Sigmoid colon (tissue), 7 donors: ENCODE data around the gene LRGUK. TPM values are rescaled to one million over a fixed set of nuclear protein-coding genes. Genes with fewer than 3 reads are reported as not detected.

Source experiments
- DNase-seq: peaks from one replicate; pipeline ENCODE4 v3.0.0-alpha.2; 2019
- H3K27ac ChIP-seq, 4 donors: fragments of 200-600 bp; sonication (generic); one replicate each; pipeline ENCODE4 v1.5.1; 2016 to 2019; ENCODE audit warnings: mild to moderate bottlenecking in 1 of 4
- H3K27me3 ChIP-seq, 3 donors: fragments of 200-600 bp; sonication (generic); one replicate each; pipeline ENCODE4 v1.5.1; 2019; ENCODE audit warnings: mild to moderate bottlenecking in 1 of 3
- H3K36me3 ChIP-seq, 4 donors: fragments of 200-600 bp; sonication (generic); one replicate each; pipeline ENCODE4 v1.5.1; 2016 to 2019
- H3K4me1 ChIP-seq, 4 donors: fragments of 200-600 bp; sonication (generic); one replicate each; pipeline ENCODE4 v1.5.1; 2017 to 2019
- H3K4me3 ChIP-seq, 4 donors: fragments of 200-600 bp; sonication (generic); one replicate each; pipeline ENCODE4 v1.5.1; 2017 to 2019; ENCODE audit warnings: mild to moderate bottlenecking in 2 of 4, moderate library complexity in 1 of 4
- H3K9me3 ChIP-seq, 4 donors: fragments of 200-600 bp in 3 of 4; sonication (generic) in 3 of 4; one replicate each; pipeline versions ENCODE4 v1.5.1 to v1.6.1; 2013 to 2019
- EP300 ChIP-seq, 4 donors: sonication (generic); formaldehyde crosslinking; IDR thresholded peaks; one replicate each; pipeline ENCODE4 v1.6.1; 2017; ENCODE audit warnings: antibody characterized with exemption in 4 of 4
- POLR2A ChIP-seq, 2 donors: fragments of 450-650 bp; IDR thresholded peaks; one replicate each; pipeline ENCODE4 v1.6.1; 2016; ENCODE audit warnings: antibody characterized with exemption in 2 of 2, mild to moderate bottlenecking in 2 of 2, moderate library complexity in 2 of 2
- POLR2AphosphoS5 ChIP-seq, 4 donors: sonication (generic); formaldehyde crosslinking; IDR thresholded peaks; one replicate each; pipeline ENCODE4 v1.6.1; 2017; ENCODE audit warnings: antibody characterized with exemption in 4 of 4
- WGBS, 2 donors: extraction: QIAGEN DNeasy Blood & Tissue Kit; methylation state at CpG; one replicate each; pipeline ENCODE4 v1.1.7; 2013; 5-methylcytosine and 5-hydroxymethylcytosine counted together
- intact Hi-C: fragments of 100-400 bp; cut with DNase I; formaldehyde crosslinking; loops from one replicate; pipeline ENCODE4 v1.15.1; 2023
- polyA plus RNA-seq, 3 donors: library from polyadenylated mRNA; stranded (reverse); fragments of 200-250 nt; gene quantifications; one replicate each; pipeline ENCODE4 v1.2.3, GENCODE V29; 2013
- total RNA-seq, 4 donors: library from RNA; depleted of rRNA; stranded (reverse); fragments of >200 nt; gene quantifications; one replicate each; pipeline ENCODE4 v1.1.0, GENCODE V29; 2016
- TF ChIP-seq, protein P1 (sequence below), 4 experiments: fragments of 450-650 bp in 3 of 4; fragments of 200-600 bp in 1 of 4; IDR thresholded peaks; one replicate each; pipeline ENCODE4 v1.5.1; 2016 to 2019; ENCODE audit warnings: antibody characterized with exemption in 4 of 4, mild to moderate bottlenecking in 3 of 4, moderate library complexity in 2 of 4
- donor health status: healthy with polysubstance abuse.
- donor health status: Bipolar disorder and iron deficiency.
- donor health status: healthy.

Gene LRGUK
- total and polyA plus RNA-seq, 7 donors, result 0.03 to 0.71 (median 0.33) TPM; not detected in 2

DNA sequence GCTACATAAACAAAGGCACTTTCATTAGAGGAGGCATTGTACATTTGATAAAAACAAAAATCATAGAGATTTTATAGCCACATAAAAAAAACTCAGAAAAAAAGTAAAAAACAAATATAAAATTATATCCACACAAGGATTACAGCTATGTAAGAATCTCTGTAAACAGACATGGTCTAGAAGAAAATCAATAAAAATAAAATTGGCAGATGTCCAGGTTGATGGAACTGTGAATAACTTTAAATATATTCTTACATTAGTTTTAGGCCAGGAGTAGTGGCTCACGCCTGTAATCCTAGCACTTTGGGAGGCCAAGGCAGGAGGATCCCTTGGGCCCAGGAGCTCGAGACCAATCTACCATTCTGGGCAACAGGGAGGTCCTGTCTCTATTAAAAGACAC, 170.3 kb downstream of the LRGUK start:
- peaks cover 0 to 40% (median 21%) of the 10 kb centered on the region in 4 donors for H3K36me3 ChIP-seq
- intact Hi-C loops, result no loop called here

DNA sequence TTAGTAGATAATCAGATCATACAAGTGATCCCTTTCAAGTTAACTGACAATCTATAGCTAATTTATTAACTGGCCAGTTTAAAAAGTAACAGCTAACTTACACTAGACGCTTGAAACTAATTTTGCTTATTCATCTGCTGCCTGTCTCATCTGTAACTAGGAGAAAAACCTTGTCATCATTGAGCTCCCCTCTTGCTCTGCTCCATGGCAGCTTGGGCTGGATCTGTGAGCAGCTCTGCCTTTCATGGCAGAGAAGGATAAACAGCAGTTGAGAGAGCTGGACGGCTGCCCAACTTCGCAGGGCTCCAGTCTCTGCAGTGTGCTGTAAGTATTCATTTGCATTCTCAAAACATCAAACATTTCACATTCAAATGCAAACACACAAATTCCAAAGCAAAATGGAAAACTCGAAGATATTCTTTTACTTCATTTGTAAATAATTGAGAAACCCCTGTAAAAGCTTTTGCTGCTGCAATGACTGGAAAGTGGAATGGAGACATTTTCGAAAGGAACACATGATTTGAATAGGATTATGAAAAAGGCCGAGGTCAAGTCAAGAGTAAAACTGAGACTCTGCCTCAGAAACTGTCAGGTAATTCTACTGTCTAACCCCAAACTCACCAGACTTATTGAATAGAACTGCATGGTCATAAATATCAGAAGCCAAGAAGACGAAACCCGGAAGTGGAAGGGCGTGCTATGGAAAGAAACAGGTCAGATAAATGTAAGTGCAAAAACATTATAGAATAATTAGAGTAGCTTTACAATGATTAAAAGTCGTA, 172.0 kb downstream of the LRGUK start:
- H3K36me3 ChIP-seq, result peaks cover 0 to 41% (median 18%) of the 10 kb centered on the region in 4 donors
- WGBS, 2 donors, result 57 to 74% methylated on average over 10 of the region's 10 CpGs

More for the DNA sequence above, 170.3 kb downstream of the LRGUK start:
- WGBS, 2 donors, result 95 to 97% methylated on average over 2 of the region's 2 CpGs
- TF ChIP-seq POLR2AphosphoS5 (IDR thresholded peaks at IDR 0.05) (no peak), EP300 (IDR thresholded peaks at IDR 0.05) (no peak), POLR2A (IDR thresholded peaks at IDR 0.05) (no peak)
- TF ChIP-seq, protein P1, sequence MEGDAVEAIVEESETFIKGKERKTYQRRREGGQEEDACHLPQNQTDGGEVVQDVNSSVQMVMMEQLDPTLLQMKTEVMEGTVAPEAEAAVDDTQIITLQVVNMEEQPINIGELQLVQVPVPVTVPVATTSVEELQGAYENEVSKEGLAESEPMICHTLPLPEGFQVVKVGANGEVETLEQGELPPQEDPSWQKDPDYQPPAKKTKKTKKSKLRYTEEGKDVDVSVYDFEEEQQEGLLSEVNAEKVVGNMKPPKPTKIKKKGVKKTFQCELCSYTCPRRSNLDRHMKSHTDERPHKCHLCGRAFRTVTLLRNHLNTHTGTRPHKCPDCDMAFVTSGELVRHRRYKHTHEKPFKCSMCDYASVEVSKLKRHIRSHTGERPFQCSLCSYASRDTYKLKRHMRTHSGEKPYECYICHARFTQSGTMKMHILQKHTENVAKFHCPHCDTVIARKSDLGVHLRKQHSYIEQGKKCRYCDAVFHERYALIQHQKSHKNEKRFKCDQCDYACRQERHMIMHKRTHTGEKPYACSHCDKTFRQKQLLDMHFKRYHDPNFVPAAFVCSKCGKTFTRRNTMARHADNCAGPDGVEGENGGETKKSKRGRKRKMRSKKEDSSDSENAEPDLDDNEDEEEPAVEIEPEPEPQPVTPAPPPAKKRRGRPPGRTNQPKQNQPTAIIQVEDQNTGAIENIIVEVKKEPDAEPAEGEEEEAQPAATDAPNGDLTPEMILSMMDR (IDR thresholded peaks at IDR 0.05), result no peak
- Histone ChIP-seq H3K27ac (peak overlapping the region in 2 of 4 donors; percentile 72 to 75), H3K4me1 (peaks cover 0 to 28% (median 17%) of the 10 kb centered on the region in 4 donors), H3K9me3 (no peaks in the 10 kb centered on the region), H3K4me3 (no peak overlapping the region), H3K27me3 (no peaks in the 10 kb centered on the region)
- no peak for DNase-seq

DNA sequence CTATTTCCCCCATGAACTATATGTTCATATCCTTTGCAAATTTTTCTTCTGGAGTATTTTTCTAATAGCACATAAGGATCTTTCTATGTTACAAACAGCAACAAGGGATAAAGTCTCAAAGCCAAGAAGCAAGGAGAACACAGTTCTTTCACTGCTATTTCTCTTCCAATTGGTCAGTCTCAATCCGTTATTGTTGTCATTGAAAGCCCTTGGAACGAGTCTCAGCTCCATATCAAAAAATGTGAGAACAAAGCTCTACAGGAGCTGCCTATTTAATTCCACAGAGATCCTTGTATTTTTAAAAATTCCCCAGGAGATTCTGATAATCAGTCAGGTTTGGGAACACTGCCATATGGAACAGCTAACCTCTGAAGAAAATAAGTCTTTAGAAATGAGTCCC, 173.8 kb downstream of the LRGUK start:
- DNase-seq, result no peak
- Histone ChIP-seq H3K36me3 (peaks cover 0 to 34% (median 3%) of the 10 kb centered on the region in 4 donors), H3K9me3 (no peaks in the 10 kb centered on the region), H3K27me3 (no peaks in the 10 kb centered on the region), H3K4me1 (peaks cover 0 to 28% (median 17%) of the 10 kb centered on the region in 4 donors), H3K27ac (peak overlapping the region in 2 of 4 donors; percentile 30 to 75), H3K4me3 (no peak overlapping the region)
- intact Hi-C loops, result no loop called here
- 90 to 95% methylated on average over 2 of the region's 2 CpGs for WGBS, 2 donors
- no peak for TF ChIP-seq POLR2A (IDR thresholded peaks at IDR 0.05)

More for the DNA sequence above, 172.0 kb downstream of the LRGUK start:
- TF ChIP-seq POLR2AphosphoS5 (IDR thresholded peaks at IDR 0.05) (peak in 2 of 4 donors; percentile 31 to 49), EP300 (IDR thresholded peaks at IDR 0.05) (no peak)
- Histone ChIP-seq H3K27ac (peak overlapping the region; percentile 64 to 75 (median 70)), H3K9me3 (no peaks in the 10 kb centered on the region), H3K4me3 (no peak overlapping the region), H3K4me1 (peaks cover 0 to 28% (median 17%) of the 10 kb centered on the region in 4 donors), H3K27me3 (no peaks in the 10 kb centered on the region)
- DNase-seq, result peak; percentile 92
- intact Hi-C loops, result no loop called here

- peak overlapping the region in 2 of 4 donors; percentile 30 to 35 for H3K27ac ChIP-seq
- H3K4me3 ChIP-seq, result no peak overlapping the region
- H3K36me3 ChIP-seq, result peaks cover 0 to 28% (median 0%) of the 10 kb centered on the region in 4 donors
- DNase-seq, result no peak
- no peaks in the 10 kb centered on the region for H3K9me3 ChIP-seq
- TF ChIP-seq POLR2AphosphoS5 (IDR thresholded peaks at IDR 0.05) (no peak), EP300 (IDR thresholded peaks at IDR 0.05) (no peak), POLR2A (IDR thresholded peaks at IDR 0.05) (no peak)
- TF ChIP-seq, protein P1 (IDR thresholded peaks at IDR 0.05), result no peak
- H3K27me3 ChIP-seq, result no peaks in the 10 kb centered on the region
- intact Hi-C loops, result no loop called here
- 93 to 95% methylated on average over 3 of the region's 3 CpGs for WGBS, 2 donors
- H3K4me1 ChIP-seq, result peaks cover 0 to 28% (median 17%) of the 10 kb centered on the region in 4 donors
Measured at GRCh38 chr7:134301592-134301991, 174.5 kb downstream of the LRGUK start.

DNA sequence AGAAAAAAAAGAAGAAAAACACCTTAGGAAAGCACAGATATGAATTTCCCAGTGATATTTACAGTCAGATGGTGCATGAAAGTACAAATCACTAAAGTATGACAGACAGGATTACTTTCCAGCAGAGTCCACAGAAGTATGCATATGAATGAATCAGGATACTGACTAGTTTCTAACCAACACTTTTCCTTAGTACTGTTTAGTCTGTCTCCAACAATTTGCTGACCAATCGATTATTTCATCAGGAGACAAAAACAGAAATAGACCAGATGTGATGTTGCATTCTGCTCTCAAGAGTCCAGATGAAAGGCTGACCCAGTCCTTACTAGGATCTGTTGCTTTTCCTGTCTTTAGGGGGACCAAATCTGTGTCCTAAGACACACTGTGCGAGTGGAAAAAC, 175.0 kb downstream of the LRGUK start:
- no peaks in the 10 kb centered on the region for H3K9me3 ChIP-seq
- no peak overlapping the region for H3K27ac ChIP-seq
- 90% methylated on average over 2 of the region's 2 CpGs for WGBS, 2 donors
- DNase-seq, result no peak
- intact Hi-C loops, result no loop called here
- peaks cover 0 to 28% (median 17%) of the 10 kb centered on the region in 4 donors for H3K4me1 ChIP-seq
- H3K4me3 ChIP-seq, result no peak overlapping the region
- H3K27me3 ChIP-seq, result no peaks in the 10 kb centered on the region
- H3K36me3 ChIP-seq, result peaks cover 0 to 27% (median 0%) of the 10 kb centered on the region in 4 donors
- TF ChIP-seq, protein P1 (IDR thresholded peaks at IDR 0.05), result no peak
- TF ChIP-seq EP300 (IDR thresholded peaks at IDR 0.05) (no peak), POLR2A (IDR thresholded peaks at IDR 0.05) (no peak), POLR2AphosphoS5 (IDR thresholded peaks at IDR 0.05) (no peak)
